ENCODE data around the gene WDR46. TPM values are rescaled to one million over a fixed set of nuclear protein-coding genes. Genes with fewer than 3 reads are reported as not detected.

Gene WDR46
- total RNA-seq (2022; extraction: Qiagen RNA extraction) = 48.0 to 54.9 TPM (median 53.1 TPM) in 5 replicates

GRCh38 chr6:33288921-33289783 lies at the start of gene WDR46, which contains the start of gene PFDN6:
Gene WDR46 (minus strand): TSS chr6:33289239. CDS start chr6:33289170, 69 bp downstream.
Gene PFDN6 (plus strand): TSS chr6:33289601. CDS start chr6:33289857, 256 bp downstream.

GRCh38 chr6:33317669-33318425 lies 28.8 kb upstream of the WDR46 start, which contains the start of gene ZBTB22:
Gene ZBTB22 (minus strand): TSS chr6:33317744. CDS start chr6:33316916, 828 bp downstream.

GRCh38 chr6:33313709-33314514 lies 24.9 kb upstream of the WDR46 start, which contains the start of gene TAPBP:
Gene TAPBP (minus strand): TSS chr6:33314078. CDS start chr6:33314041, 37 bp downstream.

GRCh38 chr6:33298773-33299236 lies 9.8 kb upstream of the WDR46 start, which contains the start of gene RGL2:
Gene RGL2 (minus strand): TSS chr6:33298942. CDS start chr6:33298610, 332 bp downstream.

GRCh38 chr6:33276864-33277662 lies 12.0 kb downstream of the WDR46 start, which contains the start of gene B3GALT4:
Gene B3GALT4 (plus strand): TSS chr6:33277123. CDS start chr6:33277420, 297 bp downstream.

GRCh38 chr6:33271468-33272274 lies 17.4 kb downstream of the WDR46 start, which contains the start of the genes RPS18 and VPS52:
Gene RPS18 (plus strand): TSS chr6:33272075. CDS start chr6:33272120, 45 bp downstream.
Gene VPS52 (minus strand): TSS chr6:33271876. CDS start chr6:33271675, 201 bp downstream.

Other genes starting within 250 kb of the WDR46 start
- gene HLA-DPA1, start 215.6 kb downstream of the WDR46 start, total RNA-seq (2022; extraction: Qiagen RNA extraction) = not detected in 5 replicates
- gene HLA-DPB1, start 213.2 kb downstream of the WDR46 start, total RNA-seq (2022; extraction: Qiagen RNA extraction) = not detected in 5 replicates
- gene COL11A2, start 96.8 kb downstream of the WDR46 start, total RNA-seq (2022; extraction: Qiagen RNA extraction) = 0.69 to 1.1 TPM (median 0.83 TPM) in 5 replicates
- 16.8 to 21.8 TPM (median 19.3 TPM) in 5 replicates for gene RXRB, start 88.6 kb downstream of the WDR46 start, total RNA-seq (2022; extraction: Qiagen RNA extraction)
- gene SLC39A7, start 88.4 kb downstream of the WDR46 start, total RNA-seq (2022; extraction: Qiagen RNA extraction) = 104 to 111 TPM (median 108 TPM) in 5 replicates
- 11.5 to 15.6 TPM (median 15.0 TPM) in 5 replicates for gene HSD17B8, start 84.6 kb downstream of the WDR46 start, total RNA-seq (2022; extraction: Qiagen RNA extraction)
- gene RING1, start 80.7 kb downstream of the WDR46 start, total RNA-seq (2022; extraction: Qiagen RNA extraction) = 19.6 to 25.9 TPM (median 24.4 TPM) in 5 replicates
- 16.0 to 19.1 TPM (median 17.1 TPM) in 5 replicates for gene VPS52, start 17.4 kb downstream of the WDR46 start, total RNA-seq (2022; extraction: Qiagen RNA extraction)
- 2,503 to 2,635 TPM (median 2,544 TPM) in 5 replicates for gene RPS18, start 17.2 kb downstream of the WDR46 start, total RNA-seq (2022; extraction: Qiagen RNA extraction)
- 0.56 to 1.3 TPM (median 0.87 TPM) in 5 replicates for gene B3GALT4, start 12.1 kb downstream of the WDR46 start, total RNA-seq (2022; extraction: Qiagen RNA extraction)
- gene PFDN6, start 362 bp upstream of the WDR46 start, total RNA-seq (2022; extraction: Qiagen RNA extraction) = 96.5 to 132 TPM (median 106 TPM) in 5 replicates
- gene RGL2, start 9.7 kb upstream of the WDR46 start, total RNA-seq (2022; extraction: Qiagen RNA extraction) = 11.1 to 15.1 TPM (median 13.9 TPM) in 5 replicates
- 34.5 to 39.4 TPM (median 36.1 TPM) in 5 replicates for gene TAPBP, start 24.8 kb upstream of the WDR46 start, total RNA-seq (2022; extraction: Qiagen RNA extraction)
- 2.3 to 4.2 TPM (median 3.1 TPM) in 5 replicates for gene ZBTB22, start 28.5 kb upstream of the WDR46 start, total RNA-seq (2022; extraction: Qiagen RNA extraction)
- gene DAXX, start 33.7 kb upstream of the WDR46 start, total RNA-seq (2022; extraction: Qiagen RNA extraction) = 34.0 to 37.2 TPM (median 35.3 TPM) in 5 replicates
- 36.9 to 44.7 TPM (median 43.5 TPM) in 5 replicates for gene KIFC1, start 102.6 kb upstream of the WDR46 start, total RNA-seq (2022; extraction: Qiagen RNA extraction)
- gene PHF1, start 121.8 kb upstream of the WDR46 start, total RNA-seq (2022; extraction: Qiagen RNA extraction) = 13.8 to 18.4 TPM (median 14.6 TPM) in 5 replicates
- gene CUTA, start 128.9 kb upstream of the WDR46 start, total RNA-seq (2022; extraction: Qiagen RNA extraction) = 168 to 225 TPM (median 201 TPM) in 5 replicates
- 3.2 to 9.3 TPM (median 4.4 TPM) in 5 replicates for gene SYNGAP1, start 130.8 kb upstream of the WDR46 start, total RNA-seq (2022; extraction: Qiagen RNA extraction)
- gene ZBTB9, start 165.3 kb upstream of the WDR46 start, total RNA-seq (2022; extraction: Qiagen RNA extraction) = 10.3 to 12.5 TPM (median 10.7 TPM) in 5 replicates

Measured in A549 treated with Mapracorat at 1 μM for 4 hours (cell line).